Measurements from ENCODE around the gene ZIC5.

The ZIC5 gene

DNA sequence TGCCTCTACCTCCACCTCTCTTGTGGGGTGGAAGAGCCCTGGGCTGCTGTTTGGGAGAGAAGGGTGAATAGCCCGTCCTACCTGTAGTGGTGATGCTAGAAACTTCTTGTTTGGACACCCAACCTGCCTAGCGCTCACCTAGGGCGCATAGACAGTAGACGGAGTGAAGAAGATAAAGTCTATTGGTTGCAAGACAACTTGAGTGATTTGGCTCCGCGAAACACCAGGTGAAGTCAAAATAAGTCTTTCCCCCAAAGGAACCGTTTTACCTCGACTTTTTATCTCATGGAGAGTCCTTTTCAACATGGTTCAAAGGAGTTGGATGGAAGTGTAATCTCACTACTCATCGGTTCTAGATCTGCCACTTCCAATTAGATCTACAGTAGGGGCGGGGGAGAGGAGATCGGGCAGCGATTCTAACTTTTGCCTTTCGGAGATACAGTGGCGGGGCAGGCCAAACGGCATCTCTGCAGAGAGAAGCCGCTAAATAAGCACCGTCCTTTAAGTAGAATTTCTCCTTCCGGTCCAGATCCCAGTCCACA is 694 bp upstream of the ZIC5 start:
- ChIA-PET POLR2A (ENCODE audit: low non-redundant PET) (no interaction called here), CTCF (no interaction called here)

DNA sequence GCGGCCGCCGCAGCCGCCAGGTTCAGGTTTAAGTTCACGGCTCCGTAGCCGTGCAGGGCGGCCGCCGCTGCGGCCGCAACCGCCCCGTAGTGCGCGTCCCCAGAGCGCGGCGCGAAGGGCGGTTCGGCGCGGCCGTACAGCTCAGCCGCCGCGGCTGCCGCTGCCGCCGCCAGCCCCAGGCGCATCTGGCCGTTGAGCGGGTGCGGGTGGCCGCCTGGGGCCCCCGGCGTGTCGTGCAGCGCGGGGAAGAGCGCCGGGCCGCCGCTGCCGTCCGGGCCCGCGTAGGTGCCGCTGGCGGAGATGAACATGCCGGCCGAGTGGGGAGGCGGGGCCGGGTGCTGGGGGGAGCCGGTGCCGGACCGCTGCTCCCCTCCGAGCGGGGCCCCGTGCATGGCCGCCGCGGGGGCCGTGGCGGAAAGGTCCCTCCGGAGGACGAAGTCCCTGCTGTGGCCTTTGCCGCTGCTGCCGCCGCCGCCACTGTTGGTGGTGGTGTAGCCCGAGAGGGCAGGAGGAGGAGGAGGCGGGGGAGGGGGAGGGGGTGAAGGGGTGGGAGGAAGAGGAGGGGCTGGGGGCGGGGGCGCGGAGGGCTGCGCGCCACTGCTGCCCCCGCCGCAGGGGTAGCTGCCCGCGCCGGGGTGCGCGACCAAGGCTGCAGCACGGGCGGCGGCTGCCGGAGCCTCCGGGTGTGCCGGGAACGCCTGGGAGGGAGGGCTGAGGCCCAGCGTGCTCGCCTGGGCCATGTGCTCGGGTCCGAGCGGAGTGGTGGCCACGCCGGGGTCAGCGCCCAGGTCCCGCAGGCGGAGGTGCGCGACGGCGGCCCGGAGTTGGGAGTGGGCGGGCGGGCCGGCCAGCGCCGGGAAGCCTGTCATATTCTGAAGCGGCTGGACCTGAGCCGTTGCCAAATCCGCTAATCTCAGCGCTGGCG is 654 bp downstream of the ZIC5 start:
- POLR2A ChIA-PET (ENCODE audit: low non-redundant PET) = no interaction called here
- DNase-seq (ENCODE audit: low spot score) = no peak

More for the DNA sequence above, 694 bp upstream of the ZIC5 start:
- TF ChIP-seq, protein P1, sequence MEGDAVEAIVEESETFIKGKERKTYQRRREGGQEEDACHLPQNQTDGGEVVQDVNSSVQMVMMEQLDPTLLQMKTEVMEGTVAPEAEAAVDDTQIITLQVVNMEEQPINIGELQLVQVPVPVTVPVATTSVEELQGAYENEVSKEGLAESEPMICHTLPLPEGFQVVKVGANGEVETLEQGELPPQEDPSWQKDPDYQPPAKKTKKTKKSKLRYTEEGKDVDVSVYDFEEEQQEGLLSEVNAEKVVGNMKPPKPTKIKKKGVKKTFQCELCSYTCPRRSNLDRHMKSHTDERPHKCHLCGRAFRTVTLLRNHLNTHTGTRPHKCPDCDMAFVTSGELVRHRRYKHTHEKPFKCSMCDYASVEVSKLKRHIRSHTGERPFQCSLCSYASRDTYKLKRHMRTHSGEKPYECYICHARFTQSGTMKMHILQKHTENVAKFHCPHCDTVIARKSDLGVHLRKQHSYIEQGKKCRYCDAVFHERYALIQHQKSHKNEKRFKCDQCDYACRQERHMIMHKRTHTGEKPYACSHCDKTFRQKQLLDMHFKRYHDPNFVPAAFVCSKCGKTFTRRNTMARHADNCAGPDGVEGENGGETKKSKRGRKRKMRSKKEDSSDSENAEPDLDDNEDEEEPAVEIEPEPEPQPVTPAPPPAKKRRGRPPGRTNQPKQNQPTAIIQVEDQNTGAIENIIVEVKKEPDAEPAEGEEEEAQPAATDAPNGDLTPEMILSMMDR (conservative IDR thresholded peaks at IDR 0.05; ENCODE audit: low read depth) = no peak
- DNase-seq (ENCODE audit: low spot score) = no peak
- H3K27ac ChIP-seq = no peak overlapping the region

DNA sequence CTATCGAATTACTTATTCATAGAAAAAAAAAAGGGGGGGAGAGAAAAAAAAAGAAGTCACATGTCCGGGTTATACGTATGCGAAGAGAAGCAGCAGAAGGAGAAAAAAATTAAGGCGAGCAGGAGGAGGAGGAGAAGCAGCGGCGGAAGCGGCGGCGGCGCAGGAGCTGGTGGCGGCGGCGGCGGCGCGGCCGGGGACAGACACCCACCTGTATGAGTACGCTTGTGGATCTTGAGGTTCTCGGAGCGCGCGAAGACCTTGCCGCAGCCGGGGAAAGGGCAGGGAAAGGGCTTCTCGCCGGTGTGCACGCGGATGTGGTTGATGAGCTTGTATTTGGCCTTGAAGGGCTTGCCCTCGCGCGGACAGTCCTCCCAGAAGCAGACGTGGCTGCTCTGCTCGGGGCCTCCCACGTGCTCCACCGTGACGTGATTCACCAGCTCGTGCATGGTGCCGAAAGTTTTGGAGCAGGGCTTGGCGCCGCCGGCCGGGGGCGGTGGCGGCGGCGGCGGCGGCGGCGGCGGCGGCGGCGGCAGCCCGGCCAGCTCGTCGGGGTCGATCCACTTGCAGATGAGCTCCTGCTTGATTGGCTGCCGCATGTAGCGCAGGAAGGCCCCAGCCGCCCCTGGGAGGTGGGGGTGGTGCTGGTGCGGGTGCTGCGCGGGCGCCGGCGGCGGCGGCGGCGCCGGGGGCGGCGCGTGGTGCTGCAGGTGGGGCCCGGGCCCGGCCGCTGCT is 1.5 kb downstream of the ZIC5 start:
- CTCF ChIA-PET = no interaction called here
- H3K27ac ChIP-seq = no peak overlapping the region
- DNase-seq (ENCODE audit: low spot score) = no peak
- POLR2A ChIA-PET (ENCODE audit: low non-redundant PET) = no interaction called here
- TF ChIP-seq, protein P1 (conservative IDR thresholded peaks at IDR 0.05; ENCODE audit: low read depth) = no peak

More for the DNA sequence above, 654 bp downstream of the ZIC5 start:
- no peak overlapping the region for H3K27ac ChIP-seq
- CTCF ChIA-PET = no interaction called here
- TF ChIP-seq, protein P1 (conservative IDR thresholded peaks at IDR 0.05; ENCODE audit: low read depth) = no peak

DNA sequence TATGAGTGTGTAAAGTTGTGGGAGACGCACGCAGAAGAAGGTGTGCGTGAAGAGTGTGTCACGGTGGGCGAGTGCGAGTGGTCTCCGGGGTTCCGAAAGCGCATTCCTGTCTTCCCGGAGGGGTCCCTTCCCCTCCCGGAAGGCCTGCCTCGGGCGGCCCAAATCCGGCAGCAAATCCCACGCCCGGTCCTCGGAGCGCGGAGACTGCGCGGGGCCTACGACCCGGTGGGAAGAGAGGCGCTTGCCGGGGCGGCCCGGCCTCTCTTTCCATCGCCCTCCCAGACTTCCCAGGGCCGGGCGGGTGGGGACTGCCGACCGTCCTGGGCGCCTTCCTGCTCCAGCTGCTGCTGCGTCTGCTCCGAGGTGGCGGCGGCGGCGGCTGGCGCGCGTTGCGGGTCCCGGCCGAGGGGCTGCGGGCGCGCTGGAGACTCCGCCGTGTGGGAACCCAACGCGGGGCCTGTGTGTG is 2.1 kb downstream of the ZIC5 start:
- ChIA-PET POLR2A (ENCODE audit: low non-redundant PET) (no interaction called here), CTCF (no interaction called here)
- no peak overlapping the region for H3K27ac ChIP-seq
- no peak for DNase-seq (ENCODE audit: low spot score)
- TF ChIP-seq, protein P1 (conservative IDR thresholded peaks at IDR 0.05; ENCODE audit: low read depth) = no peak

DNA sequence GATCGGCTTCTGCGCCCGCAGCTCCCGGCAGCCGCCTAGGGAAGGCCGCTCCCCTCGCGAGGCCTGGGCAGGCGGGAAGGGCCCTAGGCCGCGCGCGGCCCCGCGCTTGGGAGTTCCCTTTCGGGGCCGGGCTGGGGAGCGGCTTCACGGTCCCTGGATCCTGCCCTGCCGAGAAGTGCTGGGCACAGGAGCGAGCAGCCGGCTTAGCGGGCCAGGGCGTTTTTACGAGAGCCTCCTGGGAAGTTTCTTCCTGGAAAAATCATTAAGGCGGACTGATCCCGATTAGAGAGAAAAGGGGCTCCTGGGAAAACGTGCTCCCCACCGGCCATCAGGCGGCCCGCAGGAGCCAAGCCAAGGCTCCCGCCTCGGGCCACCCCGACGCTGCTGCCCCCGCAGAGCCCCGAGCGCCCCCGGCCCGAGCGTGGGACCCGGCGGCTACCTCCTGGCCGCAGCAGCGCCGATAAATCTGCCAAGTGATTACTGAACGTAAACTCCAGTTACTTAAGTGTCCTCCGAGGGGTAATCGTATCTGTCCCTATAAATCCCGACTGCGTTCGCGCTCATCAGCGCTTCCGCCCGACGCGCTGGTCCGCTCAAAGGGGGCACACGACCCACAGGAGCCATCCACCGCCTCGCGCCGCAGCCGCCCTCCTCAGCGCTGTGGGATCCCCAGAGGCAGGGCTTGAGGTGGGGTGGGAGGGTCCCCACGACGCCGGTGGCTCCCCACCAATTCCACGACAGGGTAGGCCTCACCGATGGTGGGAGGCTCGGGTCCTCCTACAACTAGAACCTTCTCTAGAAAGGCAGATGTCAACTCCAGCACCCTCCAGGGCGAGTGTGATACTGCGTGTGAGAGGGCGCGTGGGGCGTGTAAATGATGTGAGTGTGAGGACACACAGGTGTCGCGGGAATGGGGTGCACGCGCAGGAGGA is 2.8 kb downstream of the ZIC5 start:
- POLR2A ChIA-PET (ENCODE audit: low non-redundant PET) = no interaction called here
- CTCF ChIA-PET = no interaction called here
- TF ChIP-seq, protein P1 (conservative IDR thresholded peaks at IDR 0.05; ENCODE audit: low read depth) = no peak
- no peak for DNase-seq (ENCODE audit: low spot score)
- no peak overlapping the region for H3K27ac ChIP-seq

All from RWPE1 (cell line).